NOMO-1 (cell line): ENCODE results near the gene DEF6.
A peak's percentile ranks its signal among the peaks of the same experiment; 100 is the strongest.
"Not testable (repeated sequence)": the region's sequence is repeated elsewhere in the genome, so short reads cannot be mapped to it uniquely, and the experiment has no call there.

Experiments
- DNase-seq, 2 experiments: peaks; one replicate each; lab custom pipeline; 2025; ENCODE audit not compliant: unreplicated experiment in 2 of 2; lab: John Stamatoyannopoulos, UW

DEF6 gene

DNA sequence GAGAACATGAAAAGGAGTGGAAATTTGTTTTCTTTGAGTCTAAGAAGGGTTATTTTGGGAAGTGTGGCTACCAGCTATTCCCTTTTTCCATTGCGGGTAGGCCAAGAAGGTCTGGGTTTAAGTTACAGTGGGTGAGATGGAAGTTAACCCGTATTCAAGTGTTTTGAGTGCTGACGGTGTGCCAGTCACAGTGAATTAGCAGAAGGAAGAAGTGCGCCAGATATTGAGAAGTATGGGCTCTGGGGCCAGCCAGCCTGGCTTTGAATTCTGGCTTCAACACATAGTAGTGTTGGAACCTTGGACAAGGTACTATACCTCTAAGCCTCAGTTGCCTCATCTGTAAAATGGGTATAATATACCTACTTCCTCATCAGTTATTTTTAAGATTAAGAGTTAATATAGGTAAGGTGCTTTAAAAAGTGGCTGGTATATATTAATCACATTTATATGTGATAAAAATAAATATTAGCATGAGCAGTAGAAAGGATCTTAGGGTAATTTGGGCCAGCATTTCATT lies 21.8 kb upstream of the DEF6 start:
- DNase-seq = no peak

DNA sequence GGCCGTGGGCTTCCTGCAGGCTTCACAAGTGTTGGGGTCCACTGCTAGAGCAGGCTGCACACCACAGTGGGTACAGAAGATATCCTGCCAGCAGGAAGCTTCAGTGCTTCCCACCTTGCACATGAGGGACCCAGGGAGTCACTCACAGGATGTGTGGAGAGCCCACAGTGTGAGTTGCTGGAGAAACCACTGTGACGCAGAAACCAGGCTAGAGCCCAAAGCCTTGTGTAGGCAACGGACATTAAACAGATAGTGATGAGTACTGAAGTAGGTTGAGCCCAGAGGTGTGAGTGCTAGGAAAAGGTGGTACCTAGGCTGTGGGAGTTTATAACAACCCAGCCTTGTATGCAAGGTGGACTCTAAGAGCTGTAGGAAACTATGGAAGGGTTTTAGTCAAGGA lies 18.9 kb upstream of the DEF6 start:
- no peak for DNase-seq

DNA sequence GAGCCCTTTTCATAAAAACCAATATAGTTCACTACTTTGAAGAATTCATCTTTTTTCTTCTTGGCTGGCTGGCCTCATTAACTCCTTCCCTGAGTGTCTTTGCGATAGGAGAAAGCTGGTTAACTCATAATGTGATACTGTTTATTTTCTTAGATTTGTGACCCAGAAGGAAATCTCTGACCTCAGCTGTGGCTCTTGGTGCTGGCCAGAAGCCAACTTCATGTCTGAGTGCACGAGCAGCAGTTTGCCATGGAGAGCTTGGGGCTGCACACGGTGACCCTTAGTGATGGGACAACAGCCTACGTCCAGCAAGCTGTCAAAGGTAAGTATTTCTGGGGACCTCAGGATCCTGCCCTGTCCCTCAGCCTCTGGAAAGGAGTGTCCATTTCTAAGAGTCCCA lies 16.7 kb upstream of the DEF6 start:
- DNase-seq = no peak

DNA sequence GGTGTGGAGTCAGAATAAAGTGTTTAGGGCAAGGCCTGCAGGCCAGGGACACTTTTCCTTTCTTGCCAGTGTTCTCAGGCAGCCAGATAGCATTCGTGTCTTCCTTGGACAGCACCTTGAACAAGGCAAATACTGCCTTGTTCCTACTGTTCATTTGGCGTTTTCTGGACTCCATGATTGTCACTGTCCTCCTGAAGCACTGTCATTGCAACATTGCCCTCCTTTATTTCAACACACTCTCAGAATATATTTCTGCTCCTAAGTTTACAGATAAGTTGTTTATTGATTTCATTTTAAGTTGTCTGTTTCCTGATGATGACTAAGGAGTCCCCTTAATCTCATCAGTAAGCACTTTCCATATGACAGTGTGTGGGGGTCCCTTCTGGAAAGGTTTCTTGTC lies 15.1 kb upstream of the DEF6 start:
- DNase-seq = no peak

DNA sequence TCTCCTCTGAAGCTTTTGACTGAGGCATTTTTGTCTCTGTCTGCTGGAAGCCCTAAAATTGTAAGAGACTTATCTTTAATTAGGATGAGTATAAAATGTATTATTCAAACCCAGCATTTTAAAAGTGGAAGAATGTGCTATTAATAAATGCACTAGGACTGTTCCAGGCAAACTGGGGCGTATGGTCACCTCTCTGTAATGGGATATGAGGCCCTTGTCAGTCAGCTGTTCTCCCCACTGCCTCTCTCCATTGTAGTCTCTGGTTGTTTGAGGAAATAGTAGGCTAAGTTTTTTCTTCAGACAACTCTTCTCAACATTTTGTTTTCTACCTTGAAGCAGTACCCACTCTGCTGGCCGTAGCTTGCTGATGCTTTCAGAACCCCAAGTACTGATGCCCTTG lies 14.3 kb upstream of the DEF6 start:
- no peak for DNase-seq

DNA sequence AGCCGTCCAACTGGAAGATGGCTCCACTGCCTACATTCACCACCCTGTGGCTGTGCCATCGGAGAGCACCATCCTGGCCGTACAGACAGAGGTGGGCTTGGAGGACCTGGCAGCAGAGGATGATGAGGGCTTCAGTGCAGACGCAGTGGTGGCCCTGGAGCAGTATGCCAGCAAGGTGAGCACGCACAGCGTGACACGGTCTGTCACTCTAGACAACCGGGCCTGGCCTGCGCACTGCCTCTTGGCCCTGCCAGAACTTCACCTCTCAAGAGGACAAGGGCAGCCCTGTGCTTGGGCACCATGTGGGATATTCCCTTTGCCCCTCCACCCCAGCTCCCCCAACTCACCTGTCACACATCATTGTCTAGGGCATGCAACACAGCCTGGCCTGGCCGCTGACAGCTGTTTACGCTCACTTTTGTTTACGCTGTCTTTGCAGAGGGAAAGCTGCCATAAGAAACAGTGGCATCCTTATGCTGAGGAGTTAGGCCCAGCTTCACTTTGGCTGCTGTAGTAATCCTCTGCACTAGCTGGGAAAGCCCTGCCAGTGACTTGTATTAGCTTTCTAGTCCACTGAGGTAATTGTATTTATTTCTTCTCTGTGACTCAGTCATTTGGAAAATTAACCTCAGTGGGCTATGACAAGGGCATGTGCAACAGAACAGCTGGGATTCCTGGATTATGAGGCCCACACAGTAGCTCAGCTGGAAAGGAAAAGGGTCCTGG lies 9.8 kb upstream of the DEF6 start:
- DNase-seq = no peak

DNA sequence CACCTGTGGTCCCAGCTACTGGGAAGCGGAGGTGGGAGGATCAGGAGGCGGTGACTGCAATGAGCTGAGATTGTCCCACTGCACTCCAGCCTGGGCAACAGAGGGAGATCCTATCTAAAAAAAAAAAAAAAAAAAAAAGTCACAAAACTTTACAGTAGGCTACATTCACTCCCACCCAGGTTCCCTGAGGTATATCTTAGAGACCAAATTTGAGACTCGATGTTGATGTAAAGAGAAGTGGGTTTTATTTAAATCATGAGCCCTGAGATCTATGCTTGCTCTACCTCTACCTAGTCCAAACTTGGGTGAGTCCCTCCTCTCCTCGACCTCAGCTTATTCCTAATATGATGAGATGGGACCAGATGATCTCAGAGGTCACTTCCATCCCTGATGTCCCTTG lies 8.8 kb upstream of the DEF6 start:
- no peak for DNase-seq

DNA sequence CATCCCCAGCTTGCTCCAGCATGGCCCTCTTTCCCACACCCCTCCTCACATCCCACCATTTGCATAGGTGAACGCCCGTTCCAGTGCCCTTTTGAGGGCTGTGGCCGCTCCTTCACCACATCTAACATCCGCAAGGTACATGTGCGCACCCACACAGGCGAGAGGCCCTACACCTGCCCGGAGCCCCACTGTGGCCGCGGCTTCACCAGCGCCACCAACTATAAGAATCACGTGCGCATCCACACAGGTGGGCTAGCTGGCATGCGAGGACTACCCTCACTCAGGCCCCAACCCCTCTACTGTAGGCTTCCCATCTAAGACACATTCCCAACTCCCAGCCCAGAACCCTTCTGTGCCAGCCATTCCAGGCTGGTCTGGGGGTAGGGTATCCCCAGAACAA lies 6.1 kb upstream of the DEF6 start:
- no peak for DNase-seq

DNA sequence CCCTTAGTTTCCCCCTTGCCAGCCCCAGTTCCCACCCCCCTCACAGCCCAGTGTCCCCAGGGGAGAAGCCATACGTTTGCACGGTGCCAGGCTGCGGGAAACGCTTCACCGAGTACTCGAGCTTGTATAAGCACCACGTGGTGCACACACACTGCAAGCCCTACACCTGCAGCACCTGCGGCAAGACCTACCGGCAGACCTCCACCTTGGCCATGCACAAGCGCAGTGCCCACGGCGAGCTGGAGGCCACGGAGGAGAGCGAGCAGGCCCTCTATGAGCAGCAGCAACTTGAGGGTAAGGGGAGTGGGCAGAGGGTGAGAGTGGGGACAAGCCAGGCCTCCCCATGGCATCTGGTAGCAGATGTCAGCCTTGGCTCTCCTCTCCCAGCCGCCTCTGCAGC lies 5.1 kb upstream of the DEF6 start:
- no peak for DNase-seq

DNA sequence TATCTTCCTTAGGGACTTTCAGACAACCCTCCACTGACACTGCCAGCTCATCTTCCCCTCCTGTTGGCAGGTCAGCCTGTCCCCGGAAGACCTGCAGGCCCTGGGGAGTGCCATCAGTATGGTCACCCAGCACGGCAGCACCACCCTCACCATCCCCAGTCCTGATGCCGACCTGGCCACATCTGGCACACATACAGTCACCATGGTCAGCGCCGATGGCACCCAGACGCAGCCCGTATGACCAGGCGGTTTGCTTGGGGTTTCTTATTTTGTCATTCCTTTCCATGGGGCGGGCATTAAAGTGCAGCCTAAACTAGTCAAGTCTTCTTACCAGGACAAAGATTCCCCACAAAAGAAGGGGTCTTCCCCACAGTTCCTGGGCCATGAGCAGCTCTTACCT lies 3.9 kb upstream of the DEF6 start:
- no peak for DNase-seq

DNA sequence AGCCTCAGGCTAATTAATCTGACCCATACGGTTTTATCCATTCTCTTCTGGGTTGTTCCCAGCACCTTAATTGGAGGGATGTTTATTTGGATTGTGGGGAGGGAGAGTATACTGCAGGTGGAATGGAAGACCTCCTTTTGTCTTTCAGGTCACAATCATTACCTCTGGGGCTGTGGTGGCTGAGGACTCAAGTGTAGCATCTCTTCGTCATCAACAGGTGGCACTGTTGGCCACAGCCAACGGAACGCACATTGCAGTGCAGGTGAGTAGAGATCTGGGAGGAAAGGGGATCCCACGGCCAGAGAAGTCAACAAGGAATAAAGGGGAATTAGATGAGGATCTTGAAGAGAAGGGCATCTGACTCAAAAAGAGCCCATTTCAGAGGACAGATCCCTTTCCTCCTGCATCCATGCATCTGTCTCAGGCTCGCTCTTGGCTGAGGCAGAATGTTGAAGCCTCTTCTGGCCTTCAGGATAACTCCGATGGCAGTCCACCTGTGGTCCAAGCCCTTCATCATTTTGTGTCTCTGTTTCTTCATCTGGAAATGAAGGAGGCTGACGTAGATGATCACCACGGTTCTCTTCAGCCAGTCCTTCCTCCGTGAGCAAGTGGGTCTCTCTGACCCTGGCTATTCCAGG lies 3.2 kb upstream of the DEF6 start:
- DNase-seq = peak in 1 of 2 experiments; percentile 11

DNA sequence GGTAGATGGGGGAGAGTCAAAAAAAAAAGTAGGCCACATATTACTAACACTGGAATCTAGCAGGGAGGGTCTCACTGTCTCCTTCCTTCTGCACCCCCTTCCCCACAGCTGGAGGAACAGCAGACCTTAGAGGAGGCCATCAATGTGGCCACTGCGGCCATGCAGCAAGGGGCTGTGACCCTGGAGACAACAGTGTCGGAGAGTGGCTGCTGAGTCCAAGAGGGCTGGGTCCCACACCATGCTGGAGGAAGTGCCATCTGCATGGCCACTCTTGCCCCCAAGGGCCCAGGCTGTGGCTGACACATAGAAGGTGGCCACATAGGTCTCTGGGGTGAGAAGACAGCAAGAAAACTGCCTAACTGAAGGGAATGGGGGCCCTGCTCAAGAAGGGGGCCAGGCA lies 2.6 kb upstream of the DEF6 start:
- no peak for DNase-seq

DNA sequence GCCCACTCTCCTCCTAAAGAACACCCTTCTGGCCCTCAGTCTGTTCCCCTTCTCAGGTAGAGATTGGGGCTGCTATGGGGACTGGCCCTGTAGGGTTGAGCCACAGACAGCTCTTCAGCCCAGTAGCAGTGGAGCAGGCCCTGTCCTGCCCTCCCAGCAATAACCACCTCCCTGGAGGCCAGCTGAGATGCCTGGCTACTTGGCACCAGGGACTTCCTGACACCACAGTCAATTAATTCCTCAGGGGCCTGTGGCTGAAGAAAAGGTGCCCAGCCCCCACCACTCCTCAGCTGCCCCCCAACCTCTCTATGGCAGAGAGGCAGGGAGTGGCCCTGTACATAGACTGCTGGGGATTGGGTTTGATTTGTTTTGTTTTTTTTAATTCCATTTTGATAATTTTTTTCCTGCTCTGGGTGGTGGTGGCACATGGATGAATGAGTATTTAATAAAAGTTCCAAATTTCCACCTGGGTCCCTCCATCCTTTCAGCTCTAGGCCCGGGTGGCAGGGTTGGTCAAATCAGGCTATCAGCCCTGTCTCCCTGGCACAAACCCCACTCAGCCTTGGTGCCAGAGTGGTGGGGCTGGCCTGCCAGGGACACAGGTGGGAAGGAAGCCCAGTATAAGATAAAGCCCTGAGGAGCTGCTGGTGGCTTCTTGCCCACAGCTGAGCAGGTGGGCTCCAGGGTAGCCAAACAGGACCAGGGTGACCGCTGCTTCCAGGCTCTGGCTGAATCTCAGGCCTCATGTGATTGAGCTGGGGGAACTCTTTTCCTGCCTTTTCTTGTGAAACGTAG lies 1.9 kb upstream of the DEF6 start:
- DNase-seq = no peak

DNA sequence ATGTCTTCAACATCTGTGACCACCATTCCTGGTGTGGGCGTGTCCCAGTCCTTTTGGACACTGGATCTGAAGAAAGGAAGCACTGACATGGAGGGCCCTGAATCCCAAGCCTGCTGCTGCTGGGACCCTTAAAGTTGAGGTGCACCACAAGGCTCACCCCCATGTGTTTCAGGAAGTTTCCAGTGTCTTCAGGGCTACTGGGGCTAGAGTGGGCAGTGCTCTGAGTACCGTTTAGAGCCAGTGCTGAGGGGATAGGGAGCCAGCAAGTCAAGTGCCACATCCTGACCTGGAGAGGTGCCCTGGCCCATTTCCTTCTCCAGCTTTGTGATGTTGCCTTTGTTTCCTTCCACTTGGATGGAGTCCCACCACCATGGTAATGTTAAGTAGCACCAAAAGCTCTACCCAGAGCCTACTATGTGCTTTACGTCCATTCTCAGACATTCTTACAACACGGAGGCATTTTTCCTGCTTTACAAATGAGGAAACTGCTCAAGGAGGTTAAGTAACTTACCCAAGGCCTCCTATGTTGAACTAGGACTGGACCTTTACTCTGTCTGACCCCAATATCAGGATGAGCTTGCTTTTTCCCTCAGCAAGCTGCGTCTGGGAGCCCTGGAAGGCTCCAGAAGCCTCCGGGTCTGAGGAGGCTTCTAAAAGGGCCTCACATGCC lies 552 bp upstream of the DEF6 start:
- no peak for DNase-seq

DNA sequence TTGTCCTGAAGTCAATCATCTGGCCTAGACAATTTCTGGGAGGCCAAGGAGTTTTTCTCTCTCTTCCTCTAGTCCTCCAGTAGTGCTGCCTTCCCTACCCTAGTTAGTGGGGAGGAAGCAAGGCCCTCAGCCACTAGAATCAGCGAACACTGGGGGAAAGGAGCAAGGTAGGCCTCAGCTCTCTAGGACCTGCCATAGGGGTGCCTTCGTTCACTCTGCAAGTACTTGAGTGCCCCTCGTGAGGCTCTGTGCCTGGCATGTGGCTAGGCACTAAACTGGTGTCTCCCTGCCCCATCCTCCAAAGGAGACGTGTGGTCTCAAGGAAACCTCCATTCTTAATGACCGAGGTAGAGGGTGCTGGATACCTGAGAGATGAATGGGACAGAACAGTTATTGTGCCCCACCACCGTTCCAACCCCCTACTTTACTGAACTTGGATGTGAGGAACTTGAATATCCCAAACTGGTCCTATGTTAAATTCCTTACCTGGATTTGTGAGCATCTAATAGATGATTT lies 1.1 kb downstream of the DEF6 start:
- peak; percentile 7 to 18 for DNase-seq

DNA sequence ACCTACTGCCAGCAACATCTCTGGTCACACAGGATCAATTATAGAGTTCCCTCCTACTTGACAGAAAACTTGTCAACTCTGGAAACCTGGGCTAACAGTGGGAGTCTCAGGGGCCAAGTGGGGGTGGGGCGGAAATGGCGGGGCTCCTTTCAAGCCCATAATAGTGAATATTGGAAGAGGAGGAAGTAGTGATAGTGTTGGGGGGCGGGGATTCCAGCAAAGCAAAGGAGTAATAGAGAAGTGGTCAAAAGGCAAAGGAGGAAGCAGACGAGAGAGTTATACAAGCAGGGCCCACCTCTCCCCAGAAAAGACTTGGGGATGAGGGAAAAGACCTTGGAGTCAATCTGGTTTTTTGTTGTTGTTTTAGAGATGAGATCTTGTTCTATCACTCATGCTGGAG lies 2.1 kb downstream of the DEF6 start:
- DNase-seq = peak; percentile 93 to 94

DNA sequence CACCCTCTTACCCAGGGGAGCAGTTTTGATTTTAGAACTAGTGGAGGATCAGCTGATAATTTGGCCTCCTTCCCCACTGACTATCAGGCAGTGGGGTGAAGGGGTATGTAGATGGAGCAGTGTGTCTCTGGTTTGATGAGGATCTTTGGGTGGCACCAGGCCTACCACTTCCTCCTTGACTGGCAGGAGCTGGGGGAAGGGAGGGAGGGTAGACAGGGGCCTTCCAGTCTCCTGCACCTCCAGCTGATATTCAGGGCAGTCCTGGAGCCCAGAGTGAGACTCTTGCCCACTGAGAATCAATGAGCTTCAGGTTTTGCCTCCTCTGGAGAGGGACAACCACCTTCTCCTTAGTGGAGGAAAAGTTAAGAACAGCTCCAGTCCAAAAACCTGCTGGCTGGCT lies 3.2 kb downstream of the DEF6 start:
- DNase-seq = no peak

DNA sequence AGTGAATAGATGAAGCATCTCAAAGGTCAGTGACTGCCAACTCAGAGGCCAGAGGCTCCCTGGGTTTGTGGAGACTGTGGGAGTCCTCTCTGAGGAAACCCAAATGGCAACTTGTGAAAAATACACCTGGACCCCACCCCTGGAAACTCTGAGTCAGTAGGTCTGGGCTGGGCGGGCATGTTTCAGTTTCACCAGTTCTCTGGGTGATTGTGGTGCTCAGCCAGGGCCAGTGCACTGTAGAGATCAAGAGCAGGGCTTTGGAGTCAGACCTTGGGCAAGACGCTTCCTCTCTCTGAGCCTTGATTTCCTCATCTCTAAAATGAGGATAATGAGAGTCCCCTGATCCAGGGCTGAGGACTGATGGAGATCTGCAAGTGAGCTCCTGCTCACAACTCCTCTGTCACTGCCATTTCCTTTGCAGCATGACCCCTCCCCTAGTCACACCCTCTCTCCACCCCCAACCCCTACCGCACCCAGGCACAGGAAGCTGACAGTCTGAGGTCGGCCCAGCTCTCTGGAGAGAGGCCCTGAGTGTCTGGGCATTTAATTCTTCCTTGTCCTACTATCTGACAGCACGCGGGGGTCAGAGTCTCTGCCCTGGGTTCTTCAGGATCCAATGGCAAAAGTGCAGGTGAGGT lies 5.1 kb downstream of the DEF6 start:
- DNase-seq = peak; percentile 81 to 91

DNA sequence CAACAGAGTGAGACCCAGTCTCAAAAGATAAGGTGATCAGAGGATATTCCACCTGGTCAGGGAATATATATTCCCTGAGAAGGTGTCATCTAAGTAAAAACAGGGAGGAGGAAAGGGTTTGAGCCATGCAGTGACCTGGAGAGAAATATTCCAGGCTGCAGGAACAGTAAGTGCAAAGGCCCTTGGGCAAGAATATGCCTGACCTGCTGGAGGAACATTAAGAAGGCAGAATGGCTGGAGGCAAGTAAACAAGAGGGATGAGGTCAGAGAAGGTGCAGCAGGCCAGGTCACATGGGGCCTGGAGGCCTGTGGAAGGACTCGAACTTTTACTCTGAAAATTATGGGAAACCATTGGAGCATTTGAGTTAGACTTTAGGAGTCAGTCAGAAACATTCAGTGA lies 6.7 kb downstream of the DEF6 start:
- DNase-seq = no peak

DNA sequence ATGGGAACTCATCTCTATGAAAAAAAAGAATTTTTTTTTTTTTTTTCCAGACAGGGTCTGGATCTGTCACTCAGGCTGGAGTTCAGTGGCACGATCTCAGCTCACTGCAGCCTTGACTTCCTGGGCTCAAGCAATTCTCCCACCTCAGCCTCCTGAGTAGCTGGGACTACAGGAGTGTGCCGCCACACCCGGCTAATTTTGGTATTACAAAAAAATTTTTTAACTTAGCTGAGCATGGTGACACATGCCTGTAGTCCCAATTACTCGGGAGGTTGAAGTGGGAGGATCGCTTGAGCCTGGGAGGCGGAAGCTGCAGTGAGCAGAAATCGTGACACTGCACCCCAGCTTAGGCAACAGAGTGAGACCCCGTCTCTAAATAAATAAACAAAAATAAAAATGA lies 7.5 kb downstream of the DEF6 start:
- DNase-seq = no peak

DNA sequence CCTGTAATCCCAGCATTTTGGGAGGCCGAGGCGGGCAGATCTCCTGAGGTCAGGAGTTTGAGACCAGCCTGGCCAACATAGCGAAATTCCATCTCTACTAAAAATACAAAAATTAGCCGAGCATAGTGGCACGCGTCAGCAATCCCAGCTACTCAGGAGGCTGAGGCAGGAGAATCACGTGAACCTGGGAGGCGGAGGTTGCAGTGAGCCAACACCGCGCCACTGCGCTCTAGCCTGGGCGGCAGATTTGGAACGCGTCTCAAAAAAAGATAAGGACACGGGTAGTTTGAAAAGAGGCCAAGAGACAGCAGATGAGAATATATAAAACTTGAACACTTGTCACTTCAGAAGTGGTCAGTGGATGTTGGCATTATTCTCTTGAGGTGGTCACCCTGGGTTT lies 9.5 kb downstream of the DEF6 start:
- DNase-seq = not testable (repeated sequence)
